GM12872 (cell line): Measurements from ENCODE around the gene PTGER1.

Experiments
- CTCF ChIP-seq: IDR thresholded peaks from 3 replicates; pipeline ENCODE4 v1.5.1; 2011; ENCODE audit warnings: low read depth, mild to moderate bottlenecking, low read length, moderate library complexity; ENCODE audit not compliant: insufficient read depth

Gene PTGER1

GRCh38 chr19:14482172-14482941 lies 7.2 kb upstream of the PTGER1 start:
- TF ChIP-seq CTCF = no peak

- 0 out of 3 replicates have a peak, but pooled peaks have one; percentile 2 for TF ChIP-seq CTCF
Observed at GRCh38 chr19:14480700-14481079, 5.5 kb upstream of the PTGER1 start.

- peak; percentile 94 for TF ChIP-seq CTCF
Observed at GRCh38 chr19:14479975-14480699, 5.0 kb upstream of the PTGER1 start.

GRCh38 chr19:14479309-14479974 lies 4.3 kb upstream of the PTGER1 start:
- no peak for TF ChIP-seq CTCF

- TF ChIP-seq CTCF = no peak
Observed at GRCh38 chr19:14478113-14478545, 3.0 kb upstream of the PTGER1 start.

- TF ChIP-seq CTCF = no peak
Observed at GRCh38 chr19:14477418-14478112, 2.4 kb upstream of the PTGER1 start.
